WERI-Rb-1 (cell line): ENCODE data around the gene ASB18.

Experiments used
- DNase-seq: peaks from one replicate; pipeline ENCODE4 v3.0.0-alpha.2; 2020
- H3K27ac ChIP-seq: fragments of 250-450 bp; sonication (Bioruptor Pico); 2 replicates; pipeline ENCODE4 v1.5.1; 2020; ENCODE audit warnings: mild to moderate bottlenecking, moderate library complexity
- H3K27me3 ChIP-seq: fragments of 250-450 bp; sonication (Bioruptor Pico); 2 replicates; pipeline ENCODE4 v1.5.1; 2021; ENCODE audit warnings: mild to moderate bottlenecking, low read depth, moderate library complexity; ENCODE audit not compliant: insufficient read depth, severe bottlenecking
- H3K36me3 ChIP-seq: fragments of 250-450 bp; sonication (Bioruptor Pico); 2 replicates; pipeline ENCODE4 v1.5.1; 2020; ENCODE audit warnings: mild to moderate bottlenecking, moderate library complexity
- H3K4me3 ChIP-seq: 2 replicates; pipeline ENCODE4 v1.5.1; 2011; ENCODE audit warnings: low read depth, mild to moderate bottlenecking, control low read depth, low read length
- H3K9me3 ChIP-seq: fragments of 250-450 bp; sonication (Bioruptor Pico); 2 replicates; pipeline ENCODE4 v1.5.1; 2021; ENCODE audit warnings: mild to moderate bottlenecking, moderate library complexity; ENCODE audit not compliant: severe bottlenecking
- CTCF ChIP-seq: IDR thresholded peaks from 2 replicates; pipeline ENCODE4 v1.5.1; 2011; ENCODE audit warnings: low read depth, mild to moderate bottlenecking, control low read depth, inconsistent platforms, low read length

ASB18 gene

GRCh38 chr2:236208019-236208926 lies 55.9 kb downstream of the ASB18 start:
- TF ChIP-seq CTCF = no peak

GRCh38 chr2:236207472-236207871 lies 56.7 kb downstream of the ASB18 start:
- no peak for DNase-seq
- Histone ChIP-seq H3K4me3 (no peak overlapping the region), H3K27me3 (peaks cover 40% of the 10 kb centered on the region), H3K27ac (no peak overlapping the region), H3K9me3 (peaks cover 6% of the 10 kb centered on the region), H3K36me3 (no peaks in the 10 kb centered on the region)
- TF ChIP-seq CTCF = no peak

More at GRCh38 chr2:236208019-236208926, 55.9 kb downstream of the ASB18 start:
- Histone ChIP-seq H3K27ac (no peak overlapping the region), H3K36me3 (no peaks in the 10 kb centered on the region), H3K4me3 (no peak overlapping the region), H3K9me3 (peaks cover 6% of the 10 kb centered on the region), H3K27me3 (peaks cover 44% of the 10 kb centered on the region)
- no peak for DNase-seq

- Histone ChIP-seq H3K4me3 (no peak overlapping the region), H3K27ac (no peak overlapping the region), H3K27me3 (peaks cover 39% of the 10 kb centered on the region), H3K9me3 (peaks cover 6% of the 10 kb centered on the region), H3K36me3 (no peaks in the 10 kb centered on the region)
- no peak for DNase-seq
- no peak for TF ChIP-seq CTCF
Observed at GRCh38 chr2:236205867-236206645, 58.1 kb downstream of the ASB18 start.

GRCh38 chr2:236204953-236205352 lies 59.3 kb downstream of the ASB18 start:
- no peak overlapping the region for H3K27ac ChIP-seq
- H3K36me3 ChIP-seq = no peaks in the 10 kb centered on the region
- TF ChIP-seq CTCF = no peak
- H3K27me3 ChIP-seq = peaks cover 31% of the 10 kb centered on the region
- DNase-seq = no peak
- H3K4me3 ChIP-seq = no peak overlapping the region
- peaks cover 6% of the 10 kb centered on the region for H3K9me3 ChIP-seq

- H3K9me3 ChIP-seq = peaks cover 2% of the 10 kb centered on the region
- no peak for DNase-seq
- H3K4me3 ChIP-seq = no peak overlapping the region
- H3K27ac ChIP-seq = no peak overlapping the region
- TF ChIP-seq CTCF = no peak
- H3K36me3 ChIP-seq = no peaks in the 10 kb centered on the region
- H3K27me3 ChIP-seq = peaks cover 9% of the 10 kb centered on the region
Observed at GRCh38 chr2:236200378-236200777, 63.8 kb downstream of the ASB18 start.
